Fibroblast of the aortic adventitia (primary cell): Measurements from ENCODE around the gene SKOR1. TPM values are rescaled to one million over a fixed set of nuclear protein-coding genes. Genes with fewer than 3 reads are reported as not detected.

Experiments used
- DNase-seq: peaks from one replicate; pipeline ENCODE4 v3.0.0-alpha.2; 2010; ENCODE audit warnings: low read depth
- H3K4me3 ChIP-seq: 2 replicates; pipeline ENCODE4 v1.5.1; 2011; ENCODE audit warnings: low read depth, mild to moderate bottlenecking, control low read depth, low read length, moderate library complexity
- total RNA-seq: library from RNA; depleted of rRNA; stranded (reverse); fragments of >200 nt; gene quantifications from 2 replicates; pipeline ENCODE4 v1.2.3, GENCODE V29; 2012; ENCODE audit warnings: low replicate concordance
- TF ChIP-seq, protein P1 (sequence below): IDR thresholded peaks from 2 replicates; pipeline ENCODE4 v1.5.1; 2011; ENCODE audit warnings: mild to moderate bottlenecking, low read length, control low read depth, inconsistent platforms; ENCODE audit not compliant: insufficient read depth

The SKOR1 gene
- total RNA-seq, 1 donor = 0.09 TPM

- no peak overlapping the region for H3K4me3 ChIP-seq
- no peak for DNase-seq
- TF ChIP-seq, protein P1, sequence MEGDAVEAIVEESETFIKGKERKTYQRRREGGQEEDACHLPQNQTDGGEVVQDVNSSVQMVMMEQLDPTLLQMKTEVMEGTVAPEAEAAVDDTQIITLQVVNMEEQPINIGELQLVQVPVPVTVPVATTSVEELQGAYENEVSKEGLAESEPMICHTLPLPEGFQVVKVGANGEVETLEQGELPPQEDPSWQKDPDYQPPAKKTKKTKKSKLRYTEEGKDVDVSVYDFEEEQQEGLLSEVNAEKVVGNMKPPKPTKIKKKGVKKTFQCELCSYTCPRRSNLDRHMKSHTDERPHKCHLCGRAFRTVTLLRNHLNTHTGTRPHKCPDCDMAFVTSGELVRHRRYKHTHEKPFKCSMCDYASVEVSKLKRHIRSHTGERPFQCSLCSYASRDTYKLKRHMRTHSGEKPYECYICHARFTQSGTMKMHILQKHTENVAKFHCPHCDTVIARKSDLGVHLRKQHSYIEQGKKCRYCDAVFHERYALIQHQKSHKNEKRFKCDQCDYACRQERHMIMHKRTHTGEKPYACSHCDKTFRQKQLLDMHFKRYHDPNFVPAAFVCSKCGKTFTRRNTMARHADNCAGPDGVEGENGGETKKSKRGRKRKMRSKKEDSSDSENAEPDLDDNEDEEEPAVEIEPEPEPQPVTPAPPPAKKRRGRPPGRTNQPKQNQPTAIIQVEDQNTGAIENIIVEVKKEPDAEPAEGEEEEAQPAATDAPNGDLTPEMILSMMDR = no peak
Measured at GRCh38 chr15:67801926-67802914, 23.1 kb upstream of the SKOR1 start.

DNA sequence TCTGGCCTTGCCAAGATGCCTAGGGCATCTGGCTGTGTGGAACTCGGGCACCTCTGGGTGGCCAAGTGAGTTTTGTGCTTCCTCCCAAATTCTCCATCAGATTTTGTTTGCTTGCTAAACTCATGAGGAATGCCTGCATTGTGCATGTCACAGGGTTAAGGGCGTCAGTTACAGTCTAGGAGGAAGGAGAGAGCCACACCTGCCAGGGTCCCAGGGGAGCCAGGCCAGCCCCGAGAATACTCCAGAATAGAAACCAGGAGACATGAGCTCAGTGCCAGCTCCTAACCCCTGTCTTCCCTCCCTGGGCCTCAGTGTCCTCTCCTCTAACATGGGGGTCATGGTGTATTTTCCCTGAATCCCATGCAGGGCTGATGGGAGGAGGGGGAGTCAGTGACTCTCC lies 22.0 kb upstream of the SKOR1 start:
- no peak overlapping the region for H3K4me3 ChIP-seq
- DNase-seq = no peak
- TF ChIP-seq, protein P1 = no peak

DNA sequence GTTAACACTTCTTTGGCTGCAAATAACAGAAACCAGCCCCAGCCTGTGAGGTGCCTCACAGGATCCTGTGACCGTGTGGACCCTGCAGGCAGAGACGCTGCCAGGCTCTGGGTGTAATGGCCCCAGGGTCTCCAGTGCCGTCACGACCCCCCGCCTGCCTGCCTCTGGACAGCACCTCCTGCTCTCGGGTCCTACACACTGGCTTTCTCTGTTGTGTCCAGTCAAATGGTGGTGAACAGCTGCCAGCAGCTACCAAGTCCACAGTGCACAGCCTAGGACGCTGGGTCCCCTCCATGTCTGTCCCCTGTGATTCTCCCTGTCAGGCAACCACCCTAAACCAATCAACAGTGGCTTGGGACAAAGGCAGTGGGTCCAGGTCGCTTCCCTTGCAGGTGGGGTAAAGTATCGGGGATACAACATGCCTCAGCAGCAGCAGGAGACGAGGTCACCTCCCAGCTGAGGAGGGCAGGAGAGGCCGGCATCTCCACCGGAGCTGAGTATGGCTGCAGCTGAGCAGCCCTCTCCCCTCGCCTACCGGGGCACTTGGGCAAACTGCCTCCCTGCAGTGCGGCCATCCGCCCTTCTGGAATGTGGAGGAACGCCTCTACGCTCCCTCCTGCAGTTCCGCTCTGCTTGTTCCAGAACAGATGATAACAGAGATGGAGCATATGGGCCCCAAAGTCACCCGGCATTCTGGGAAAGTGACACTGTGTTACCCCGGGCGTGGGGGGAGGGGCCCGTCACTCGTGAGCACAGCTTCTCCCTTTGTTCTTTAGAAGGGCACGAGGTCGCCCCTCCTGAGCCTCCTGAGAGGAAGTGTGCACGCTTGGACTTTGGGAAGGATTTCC lies 21.1 kb upstream of the SKOR1 start:
- DNase-seq = no peak
- TF ChIP-seq, protein P1 = no peak
- no peak overlapping the region for H3K4me3 ChIP-seq

DNA sequence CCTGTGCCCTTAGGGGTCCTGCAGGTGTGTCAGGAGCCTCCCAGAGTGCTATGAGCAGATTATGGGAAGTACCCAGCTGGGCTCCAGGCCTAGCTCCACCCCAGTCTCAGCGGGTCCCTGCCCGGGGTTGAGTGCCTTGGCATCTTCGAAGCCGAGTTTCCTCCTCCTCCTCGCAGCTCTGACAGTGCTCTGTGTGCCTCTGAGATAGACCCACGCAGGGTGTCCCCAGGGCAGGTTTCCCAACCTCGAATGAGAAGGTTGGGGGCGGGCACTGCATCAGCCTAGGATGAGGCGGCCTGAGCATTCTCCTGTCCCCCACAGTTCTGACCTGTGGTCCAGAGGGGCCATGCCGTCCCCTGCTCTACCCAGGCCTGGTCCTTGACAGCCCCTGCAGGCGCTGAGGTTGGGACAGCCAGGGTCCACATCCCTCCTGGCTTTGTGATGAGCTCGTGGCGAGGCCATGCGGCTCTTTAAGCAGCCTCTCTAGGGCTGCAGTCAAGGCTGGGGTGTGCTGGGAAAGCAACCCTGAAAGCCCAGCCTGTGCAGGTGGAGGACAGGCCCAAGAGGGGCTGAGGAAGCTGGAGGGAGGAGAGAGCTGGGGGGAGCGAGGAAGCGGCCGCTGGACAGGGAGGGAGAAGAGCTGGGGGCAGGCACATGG lies 20.2 kb upstream of the SKOR1 start:
- no peak overlapping the region for H3K4me3 ChIP-seq
- DNase-seq = no peak
- TF ChIP-seq, protein P1 = no peak

- TF ChIP-seq, protein P1 = no peak
- DNase-seq = no peak
- H3K4me3 ChIP-seq = no peak overlapping the region
Measured at GRCh38 chr15:67805666-67806516, 19.4 kb upstream of the SKOR1 start.
